ENCODE data around the gene ZNF532. TPM values are rescaled to one million over a fixed set of nuclear protein-coding genes. Genes with fewer than 3 reads are reported as not detected.
"Not testable (repeated sequence)": the region's sequence is repeated elsewhere in the genome, so short reads cannot be mapped to it uniquely, and the experiment has no call there.

The ZNF532 gene
- total RNA-seq, 1 donor from 2014 or later, result 71.8 TPM

GRCh38 chr18:59013744-59014143, 149.1 kb downstream of the ZNF532 start:
- intact Hi-C loops (cut with DNase I), result no loop called here
- DNase-seq (ENCODE audit: low spot score), result no peak

- intact Hi-C loops (cut with DNase I), result no loop called here
- DNase-seq (ENCODE audit: low spot score), result no peak
Measured at GRCh38 chr18:59015531-59016152, 151.0 kb downstream of the ZNF532 start.

- no peak for DNase-seq (ENCODE audit: low spot score)
- intact Hi-C loops (cut with DNase I), result no loop called here
Measured at GRCh38 chr18:59021500-59021899, 156.8 kb downstream of the ZNF532 start.

- intact Hi-C loops (cut with DNase I), result no loop called here
- DNase-seq (ENCODE audit: low spot score), result no peak
Measured at GRCh38 chr18:59022167-59022945, 157.7 kb downstream of the ZNF532 start.

GRCh38 chr18:59024829-59025228, 160.2 kb downstream of the ZNF532 start:
- intact Hi-C loops (cut with DNase I), result no loop called here
- DNase-seq (ENCODE audit: low spot score), result no peak

GRCh38 chr18:59025532-59025931, 160.9 kb downstream of the ZNF532 start:
- intact Hi-C loops (cut with DNase I); DNase-seq (ENCODE audit: low spot score): not testable (repeated sequence)

GRCh38 chr18:59026364-59026763, 161.7 kb downstream of the ZNF532 start:
- DNase-seq (ENCODE audit: low spot score), result no peak
- intact Hi-C loops (cut with DNase I), result no loop called here

GRCh38 chr18:59026831-59027410, 162.2 kb downstream of the ZNF532 start:
- DNase-seq (ENCODE audit: low spot score), result no peak
- intact Hi-C loops (cut with DNase I), result no loop called here

- DNase-seq (ENCODE audit: low spot score), result no peak
- intact Hi-C loops (cut with DNase I), result no loop called here
Measured at GRCh38 chr18:59029663-59030429, 165.2 kb downstream of the ZNF532 start.

- no peak for DNase-seq (ENCODE audit: low spot score)
- intact Hi-C loops (cut with DNase I), result no loop called here
Measured at GRCh38 chr18:59032308-59032707, 167.6 kb downstream of the ZNF532 start.

- no peak for DNase-seq (ENCODE audit: low spot score)
- intact Hi-C loops (cut with DNase I), result no loop called here
Measured at GRCh38 chr18:59033359-59033758, 168.7 kb downstream of the ZNF532 start.

- DNase-seq (ENCODE audit: low spot score), result no peak
- intact Hi-C loops (cut with DNase I), result no loop called here
Measured at GRCh38 chr18:59033974-59034373, 169.3 kb downstream of the ZNF532 start.

GRCh38 chr18:59035591-59035990, 170.9 kb downstream of the ZNF532 start:
- peak; percentile 68 for DNase-seq (ENCODE audit: low spot score)
- intact Hi-C loops (cut with DNase I), result no loop called here

Other genes with a start within 250 kb of the ZNF532 start
- gene ALPK2, start 235.8 kb upstream of the ZNF532 start, total RNA-seq, result 116 TPM
- gene MALT1, start 193.4 kb upstream of the ZNF532 start, total RNA-seq, result 12.8 TPM